Activated CD8-positive, alpha-beta memory T cell treated with anti-CD3 and anti-CD28 coated beads, Interleukin-2, amount 50 U/mL, for 1 hour (primary cell): ENCODE data around the gene UBE2L5.
"Not testable (repeated sequence)": the region's sequence is repeated elsewhere in the genome, so short reads cannot be mapped to it uniquely, and the experiment has no call there.

Experiments used
- DNase-seq: peaks from one replicate; pipeline ENCODE4 v3.0.0-alpha.2; 2020; ENCODE audit errors: extremely low read depth

Gene UBE2L5

GRCh38 chr13:30438286-30438685, 16.0 kb downstream of the UBE2L5 start:
- no peak for DNase-seq

- no peak for DNase-seq
Measured at GRCh38 chr13:30440910-30441703, 18.8 kb downstream of the UBE2L5 start.

- DNase-seq: no peak
Measured at GRCh38 chr13:30442926-30443325, 20.6 kb downstream of the UBE2L5 start.

- not testable (repeated sequence) for DNase-seq
Measured at GRCh38 chr13:30443491-30443890, 21.2 kb downstream of the UBE2L5 start.

GRCh38 chr13:30443957-30444404, 21.7 kb downstream of the UBE2L5 start:
- DNase-seq: no peak

- DNase-seq: no peak
Measured at GRCh38 chr13:30446126-30446500, 23.8 kb downstream of the UBE2L5 start.

GRCh38 chr13:30448441-30448840, 26.1 kb downstream of the UBE2L5 start:
- no peak for DNase-seq

GRCh38 chr13:30450066-30450465, 27.8 kb downstream of the UBE2L5 start:
- DNase-seq: no peak

- not testable (repeated sequence) for DNase-seq
Measured at GRCh38 chr13:30451476-30451875, 29.2 kb downstream of the UBE2L5 start.

- DNase-seq: no peak
Measured at GRCh38 chr13:30453727-30454126, 31.4 kb downstream of the UBE2L5 start.

GRCh38 chr13:30454991-30455390, 32.7 kb downstream of the UBE2L5 start:
- DNase-seq: no peak

GRCh38 chr13:30456290-30456689, 34.0 kb downstream of the UBE2L5 start:
- DNase-seq: no peak

- DNase-seq: no peak
Measured at GRCh38 chr13:30457306-30457891, 35.1 kb downstream of the UBE2L5 start.

GRCh38 chr13:30461279-30462066, 39.2 kb downstream of the UBE2L5 start:
- not testable (repeated sequence) for DNase-seq

- DNase-seq: peak; percentile 27
Measured at GRCh38 chr13:30463787-30464495, 41.6 kb downstream of the UBE2L5 start.

GRCh38 chr13:30464496-30465342, 42.4 kb downstream of the UBE2L5 start:
- DNase-seq: peak; percentile 62

GRCh38 chr13:30465343-30465592, 43.0 kb downstream of the UBE2L5 start:
- no peak for DNase-seq

GRCh38 chr13:30465593-30466357, 43.5 kb downstream of the UBE2L5 start, which contains the start of gene HMGB1:
HMGB1 (minus strand) TSS chr13:30465936; CDS start chr13:30463680, 2,256 bp downstream.
- peak; percentile 95 for DNase-seq

- no peak for DNase-seq
Measured at GRCh38 chr13:30466358-30466714, 44.0 kb downstream of the UBE2L5 start.

GRCh38 chr13:30466841-30467252, 44.6 kb downstream of the UBE2L5 start:
- no peak for DNase-seq
